NCI-H1048 (cell line): ENCODE data around the gene ALPL.
"Not testable (repeated sequence)": the region's sequence is repeated elsewhere in the genome, so short reads cannot be mapped to it uniquely, and the experiment has no call there.

ENCODE experiments used
- DNase-seq: peaks from one replicate; lab custom pipeline; 2025; lab: John Stamatoyannopoulos, UW

Gene ALPL

DNA sequence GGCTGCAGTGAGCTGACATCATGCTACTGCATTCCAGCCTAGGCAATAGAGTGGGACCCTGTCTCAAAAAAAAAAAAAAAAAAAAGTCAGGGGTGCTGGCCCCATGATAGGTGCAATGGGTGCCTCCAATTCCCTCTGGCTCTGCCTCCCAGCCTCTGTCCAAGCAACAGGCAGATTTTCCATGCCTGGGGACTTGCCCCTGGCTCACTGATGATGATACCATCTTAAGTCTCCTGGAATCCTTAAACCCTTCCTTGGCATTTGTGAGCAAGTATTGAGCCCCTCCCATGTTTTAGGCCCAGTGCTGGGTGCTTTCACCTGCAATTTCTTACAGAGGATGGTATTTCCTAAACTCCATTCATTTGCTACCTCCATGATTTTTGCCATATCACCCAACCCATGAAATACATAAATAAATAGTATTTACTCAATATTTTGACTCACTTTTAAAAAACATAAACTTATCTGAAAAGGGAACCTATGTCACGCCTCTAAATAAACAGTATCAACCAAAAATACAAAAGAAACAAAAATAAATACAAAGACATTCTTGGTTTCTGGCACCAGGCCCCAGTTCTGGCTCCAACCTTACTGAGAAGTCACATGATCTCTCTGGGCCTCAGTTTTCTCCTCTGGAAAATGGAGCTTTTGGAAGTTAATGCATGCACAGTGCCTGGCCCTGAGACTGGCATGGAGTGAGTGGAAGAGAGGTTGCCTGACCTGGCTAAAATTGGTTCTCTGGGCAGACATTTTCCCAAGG, 1.5 kb upstream of the ALPL start:
- DNase-seq = no peak

DNA sequence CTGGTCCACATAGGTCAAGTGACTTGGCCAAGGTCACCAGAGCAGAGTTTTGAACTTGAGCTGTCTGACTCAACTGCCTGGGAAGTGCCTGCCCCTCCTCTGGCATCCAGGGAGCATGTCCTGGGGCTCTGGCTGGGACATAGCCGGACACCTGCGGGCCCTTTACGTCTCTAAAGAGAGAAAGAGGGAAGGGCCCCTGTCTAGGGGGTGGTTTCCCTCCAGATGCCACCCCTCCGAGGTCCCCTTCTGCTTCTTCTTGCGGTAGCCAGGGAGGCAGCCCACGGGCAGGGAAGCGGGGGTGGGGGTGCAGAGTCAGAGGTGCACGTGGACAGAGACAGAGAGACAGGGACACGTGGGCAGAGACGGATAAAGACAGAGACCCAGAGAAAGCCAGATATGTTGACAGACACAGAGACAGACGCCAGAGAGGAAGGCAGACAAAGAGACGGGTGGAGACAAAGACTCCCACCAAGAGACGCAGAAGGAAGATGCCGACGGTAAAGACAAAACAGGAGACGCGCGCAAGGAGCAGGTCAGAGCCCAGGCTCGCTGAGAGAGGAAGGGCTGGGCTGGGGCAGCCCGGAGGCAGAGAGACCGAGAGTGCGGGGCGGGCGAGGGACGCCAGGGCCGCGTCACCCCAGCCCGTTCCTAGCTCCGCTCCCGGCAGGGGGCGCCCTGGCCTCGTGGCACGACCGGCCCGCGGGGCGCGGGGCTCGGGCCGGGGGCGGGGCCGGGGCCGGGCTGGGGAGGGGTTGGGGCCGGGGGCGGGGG, 458 bp upstream of the ALPL start:
- DNase-seq = no peak

DNA sequence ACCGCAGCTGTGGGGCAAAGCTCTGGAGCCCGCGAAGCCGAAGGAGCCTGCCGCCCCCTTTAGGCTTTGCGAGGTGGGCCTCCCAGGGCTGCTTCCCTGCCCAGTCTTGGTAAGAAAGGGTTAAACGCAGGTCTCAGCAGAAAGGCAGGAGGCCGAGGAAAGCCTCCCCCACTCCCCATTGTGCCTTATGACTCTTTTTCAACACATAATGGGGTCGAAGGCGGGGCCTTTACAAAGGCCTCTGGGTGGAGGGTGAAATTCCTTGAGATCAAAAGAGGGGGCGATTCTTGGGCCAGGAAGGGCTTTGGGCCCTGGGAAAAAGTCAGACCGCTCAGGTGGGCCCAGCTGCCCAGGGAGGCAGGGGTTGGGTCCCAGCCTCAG, 880 bp downstream of the ALPL start:
- DNase-seq = no peak

DNA sequence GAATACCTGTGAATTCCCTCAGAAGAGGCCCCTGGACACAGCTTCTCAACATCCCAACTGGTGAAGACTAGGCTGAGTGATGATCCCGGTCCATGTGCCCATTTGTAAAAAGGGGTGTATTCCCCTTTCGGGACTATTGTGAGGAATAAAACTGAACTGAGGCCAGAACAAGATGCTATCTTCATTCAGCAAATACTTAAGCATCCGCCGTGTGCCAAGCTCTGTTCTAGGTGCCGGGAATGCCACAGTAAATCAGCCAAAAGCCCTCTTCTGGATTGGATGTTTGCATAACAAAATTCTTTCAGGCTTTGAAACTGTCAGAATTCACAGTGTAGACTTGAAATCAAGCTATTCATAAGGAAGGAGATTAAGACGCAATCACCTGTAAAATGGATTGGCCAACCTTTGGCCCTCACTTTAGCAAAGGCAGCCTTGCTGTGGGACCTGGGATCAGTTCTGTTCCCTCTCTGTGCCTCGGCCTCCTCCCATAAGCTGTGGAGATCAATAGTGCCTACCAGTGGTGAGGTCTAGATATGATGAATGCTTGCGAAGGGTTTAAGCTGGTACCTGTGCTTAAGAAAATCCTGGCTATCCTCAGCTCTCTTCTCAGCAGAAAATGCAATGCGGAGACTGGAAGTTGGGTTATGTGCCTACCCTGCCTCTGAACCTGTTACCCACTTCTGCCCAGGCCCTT, 1.8 kb downstream of the ALPL start:
- no peak for DNase-seq

DNA sequence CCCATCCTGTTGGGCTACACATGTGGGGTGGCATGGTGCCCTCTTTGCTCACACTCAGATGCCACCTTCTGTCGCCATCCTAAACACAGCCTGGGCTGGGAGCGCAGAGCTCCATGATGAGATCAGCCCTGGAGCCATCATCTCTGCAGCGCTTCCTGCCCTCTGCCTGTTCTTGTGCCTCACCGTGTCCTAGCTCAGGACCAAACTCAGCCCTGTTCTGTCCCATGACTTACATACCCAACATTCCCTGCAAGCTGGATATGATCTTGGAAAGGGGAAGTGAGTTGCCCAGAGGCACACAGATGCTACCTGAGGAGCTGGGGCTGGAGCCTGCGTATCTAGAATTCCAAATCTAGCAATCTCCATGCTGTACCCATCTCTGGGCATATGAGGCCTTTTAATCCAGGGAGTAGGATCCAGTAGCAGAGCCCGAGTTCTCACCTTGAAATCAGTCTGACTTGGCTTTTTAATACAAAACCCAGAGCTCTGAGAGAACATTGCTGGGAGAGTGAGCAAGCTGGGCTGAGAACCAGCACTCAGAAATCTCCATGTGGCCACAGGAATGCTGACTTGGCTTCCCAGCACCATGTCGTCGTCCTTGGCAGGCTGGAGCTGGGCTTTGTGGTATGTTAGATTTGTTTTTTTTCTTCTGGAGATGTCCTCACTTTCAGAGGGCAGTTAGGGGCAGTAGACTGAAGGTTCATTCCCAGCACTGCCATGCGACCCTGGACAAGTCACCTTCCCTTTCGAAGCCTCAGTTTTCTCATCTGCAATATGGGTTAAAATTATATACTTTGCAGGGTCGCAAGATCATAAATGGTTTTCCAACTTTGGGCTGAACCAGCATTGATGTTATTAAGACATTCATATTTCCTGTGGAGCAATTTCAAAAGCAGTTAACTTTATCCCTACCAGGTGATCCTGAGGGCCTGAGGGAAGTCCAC, 2.6 kb downstream of the ALPL start:
- DNase-seq = no peak

DNA sequence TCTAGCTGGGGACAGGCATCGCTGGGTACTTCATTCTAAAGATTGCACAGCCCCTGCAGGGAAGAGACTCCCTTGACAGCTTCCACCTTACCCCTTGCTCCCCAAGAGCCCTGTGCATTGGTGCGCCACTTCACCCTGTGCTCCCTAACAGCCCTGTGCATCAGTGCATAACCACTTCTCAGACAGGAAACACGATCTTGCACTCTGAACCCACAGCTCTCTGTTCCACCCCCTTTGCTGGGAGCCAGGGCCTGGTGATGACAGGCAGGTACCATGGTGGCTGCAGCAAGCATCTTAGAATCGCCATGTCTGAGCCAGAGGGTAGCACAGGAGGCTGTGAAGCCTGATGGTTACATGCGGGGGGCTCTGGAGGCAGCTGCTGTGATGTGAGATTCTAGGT, 5.0 kb downstream of the ALPL start:
- DNase-seq = no peak

DNA sequence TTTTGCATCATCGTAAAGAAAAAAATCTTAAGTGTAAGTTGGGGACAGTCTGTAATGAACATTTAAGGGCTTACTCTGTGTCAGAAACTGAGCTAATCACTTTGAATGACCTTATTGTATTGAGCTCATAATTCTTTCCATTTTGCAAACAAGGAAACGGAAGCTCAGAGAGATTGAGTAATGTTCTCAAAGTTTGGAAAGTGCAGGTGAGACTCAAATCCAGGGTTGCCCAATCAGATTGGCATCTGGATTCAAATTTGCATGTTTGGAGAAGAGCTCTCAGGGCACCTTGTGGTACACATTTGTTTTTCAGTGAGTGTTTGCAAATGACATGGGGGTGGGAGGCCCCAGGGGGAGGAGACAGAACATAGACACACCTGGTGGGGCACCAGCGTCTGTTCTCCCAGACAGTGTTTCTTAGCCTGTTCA, 8.0 kb downstream of the ALPL start:
- no peak for DNase-seq

DNA sequence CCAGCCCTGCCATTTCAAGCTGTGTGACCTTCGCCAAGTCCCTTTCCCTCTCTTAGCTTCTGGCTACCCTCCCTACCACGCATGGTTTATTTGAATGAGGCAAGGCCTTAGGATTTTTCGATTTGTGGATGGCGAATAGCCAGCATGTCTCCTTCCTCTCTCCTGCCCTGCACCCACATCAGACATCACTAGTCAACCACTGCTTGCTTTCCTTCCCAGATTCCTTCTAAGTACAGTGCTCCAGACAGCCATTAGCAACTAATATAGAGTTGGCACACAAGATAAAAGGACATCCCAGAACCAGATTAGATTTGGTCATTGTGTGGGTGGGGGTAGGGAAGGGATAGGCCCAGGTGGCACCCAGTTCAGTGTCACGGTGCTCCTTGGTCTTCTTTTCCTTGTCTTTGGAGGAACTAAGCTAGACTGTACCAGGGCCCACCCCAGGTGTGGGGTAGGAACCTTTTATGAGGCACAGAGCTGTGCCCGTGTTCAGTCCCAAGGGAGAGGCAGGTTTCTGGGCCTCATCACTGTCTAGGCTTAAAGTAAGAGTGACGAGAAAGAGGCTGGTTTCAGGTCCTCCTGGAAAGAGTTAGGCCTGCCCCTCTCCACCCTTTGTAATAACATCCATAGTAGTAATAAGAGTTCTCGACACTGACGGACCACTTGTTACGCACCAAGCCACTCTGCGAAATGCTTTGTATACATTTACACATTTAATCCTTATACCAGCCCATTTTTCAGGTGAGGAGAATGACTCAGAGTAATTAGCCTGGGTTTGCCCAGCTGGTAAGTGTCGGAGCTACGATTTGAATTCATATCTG, 8.6 kb downstream of the ALPL start:
- DNase-seq = no peak

DNA sequence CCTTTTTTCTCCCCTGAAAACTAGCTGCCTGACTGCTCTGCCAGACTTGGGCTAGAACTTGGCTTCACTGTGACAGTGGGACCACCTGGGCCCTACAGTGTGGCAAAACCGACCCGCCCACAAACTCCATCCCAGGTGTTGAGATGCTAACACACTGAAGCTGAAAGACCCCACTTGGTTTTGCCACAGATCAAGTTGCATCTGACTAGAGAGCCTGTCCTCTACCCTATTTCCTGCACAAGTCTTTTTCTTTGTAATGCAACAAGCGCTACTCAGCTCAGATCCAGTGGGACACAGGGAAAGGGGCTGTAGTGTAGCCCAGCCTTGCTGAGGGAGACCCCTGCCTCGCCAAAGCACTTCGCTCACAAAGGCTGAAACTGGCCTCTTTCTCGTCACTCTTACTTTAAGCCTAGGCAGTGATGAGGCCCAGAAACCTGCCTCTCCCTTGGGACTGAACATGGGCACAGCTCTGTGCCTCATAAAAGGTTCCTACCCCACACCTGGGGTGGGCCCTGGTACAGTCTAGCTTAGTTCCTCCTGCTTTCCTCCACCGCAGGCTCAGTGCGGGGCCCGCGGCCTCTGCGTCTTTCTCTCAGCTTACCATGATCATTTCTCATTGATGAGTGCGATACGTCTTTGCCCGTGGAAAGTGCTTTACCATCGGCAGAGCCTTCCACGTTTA, 9.7 kb downstream of the ALPL start:
- no peak for DNase-seq

DNA sequence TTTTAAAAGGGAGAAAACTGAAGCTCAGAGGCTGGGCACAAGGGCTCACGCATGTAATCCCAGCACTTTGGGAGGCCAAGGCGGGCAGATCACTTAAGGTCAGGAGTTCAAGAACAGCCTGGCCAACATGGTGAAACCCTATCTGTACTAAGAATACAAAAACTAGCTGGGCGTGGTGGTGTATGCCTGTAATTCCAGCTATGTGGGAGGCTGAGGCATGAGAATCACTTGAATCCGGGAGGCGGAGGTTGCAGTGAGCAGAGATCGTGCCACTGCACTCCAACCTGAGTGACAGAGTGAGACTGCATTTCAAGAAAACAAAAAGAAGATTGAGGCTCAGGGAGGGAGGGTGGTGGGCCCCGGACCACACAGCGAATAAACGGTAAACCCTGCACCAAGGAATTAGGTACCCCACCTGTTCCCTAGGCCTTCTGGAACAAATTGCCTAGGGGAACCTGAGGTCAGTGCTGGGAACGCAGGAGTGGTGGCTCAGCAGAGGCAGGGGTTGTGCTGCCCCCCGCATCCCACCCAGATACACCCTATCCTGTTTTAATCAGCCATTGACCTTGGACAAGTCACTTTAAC, 10.4 kb downstream of the ALPL start:
- not testable (repeated sequence) for DNase-seq

DNA sequence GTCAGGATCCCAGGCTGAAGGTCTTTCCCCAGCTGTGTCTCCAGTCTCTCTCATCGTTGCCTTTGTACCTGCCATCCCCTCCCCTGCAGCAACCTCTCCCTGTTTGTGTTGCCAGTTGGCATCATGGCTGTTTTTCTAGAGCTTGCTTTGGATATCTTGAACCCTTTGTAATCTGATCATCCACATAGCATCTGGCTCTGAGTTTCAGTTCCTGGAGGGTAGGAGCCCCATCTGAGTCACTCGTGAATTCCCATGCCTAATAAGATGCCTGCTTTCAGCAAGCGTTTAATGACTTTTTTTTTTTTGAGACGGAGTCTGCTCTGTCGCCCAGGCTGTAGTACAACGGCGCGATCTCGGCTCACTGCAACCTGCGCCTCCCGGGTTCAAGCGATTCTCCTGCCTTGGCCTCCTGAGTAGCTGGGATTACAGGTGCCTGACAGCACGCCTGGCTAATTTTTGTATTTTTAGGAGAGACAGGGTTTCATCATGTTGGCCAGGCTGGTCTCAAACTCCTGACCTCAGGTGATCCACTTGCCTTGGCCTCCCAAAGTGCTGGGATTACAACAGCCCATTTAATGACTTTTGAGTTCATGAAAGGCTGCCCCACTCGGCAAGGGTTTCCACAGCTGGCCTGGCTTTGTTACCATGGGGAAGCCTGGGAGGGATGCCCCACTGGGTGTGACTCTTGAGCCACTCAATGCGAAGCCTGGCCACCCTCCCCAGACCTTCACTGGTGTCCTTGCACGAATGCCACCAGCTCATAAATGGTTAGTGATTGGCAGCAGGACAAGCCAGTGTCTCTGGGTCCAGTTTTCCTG, 11.9 kb downstream of the ALPL start:
- DNase-seq = no peak

DNA sequence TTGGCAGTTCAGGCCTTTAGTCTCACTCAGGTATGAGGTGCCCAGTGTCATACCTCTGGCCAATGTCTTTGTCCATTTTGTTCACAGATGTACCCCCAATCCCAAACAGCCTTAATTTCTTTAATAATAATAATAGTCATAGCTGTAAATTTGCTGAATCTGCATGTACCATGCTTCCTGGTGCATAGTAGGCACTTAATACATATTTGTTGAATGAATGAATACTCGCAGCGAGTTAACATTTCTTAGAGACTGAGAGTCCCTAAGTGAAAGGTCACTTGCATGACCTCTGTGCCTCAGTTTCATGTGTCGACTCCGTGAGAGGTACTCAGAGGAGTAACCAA, 12.5 kb downstream of the ALPL start:
- no peak for DNase-seq

DNA sequence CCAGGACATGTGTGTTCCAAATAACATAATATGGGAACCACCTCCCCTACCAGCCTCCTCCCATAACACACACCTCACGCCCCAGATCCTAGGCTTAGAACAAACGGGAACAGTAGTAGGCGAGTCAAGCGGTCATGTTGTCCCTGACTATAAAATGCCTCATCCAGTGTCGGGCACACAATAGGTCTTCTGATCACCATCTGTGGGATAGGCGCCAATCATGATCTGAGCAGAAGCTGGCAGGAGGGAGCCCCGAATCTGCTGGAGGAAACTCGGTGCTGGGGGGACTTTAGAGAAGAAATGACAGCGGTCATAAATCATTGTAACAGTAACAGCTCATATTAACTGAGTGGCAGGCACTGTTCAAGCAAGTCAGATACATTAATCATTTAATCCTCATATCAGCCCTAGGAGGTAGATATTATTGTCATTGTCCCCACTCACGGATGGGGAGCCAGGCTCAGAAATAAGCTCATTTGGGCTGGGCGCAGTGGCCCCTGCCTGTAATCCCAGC, 13.4 kb downstream of the ALPL start:
- no peak for DNase-seq

DNA sequence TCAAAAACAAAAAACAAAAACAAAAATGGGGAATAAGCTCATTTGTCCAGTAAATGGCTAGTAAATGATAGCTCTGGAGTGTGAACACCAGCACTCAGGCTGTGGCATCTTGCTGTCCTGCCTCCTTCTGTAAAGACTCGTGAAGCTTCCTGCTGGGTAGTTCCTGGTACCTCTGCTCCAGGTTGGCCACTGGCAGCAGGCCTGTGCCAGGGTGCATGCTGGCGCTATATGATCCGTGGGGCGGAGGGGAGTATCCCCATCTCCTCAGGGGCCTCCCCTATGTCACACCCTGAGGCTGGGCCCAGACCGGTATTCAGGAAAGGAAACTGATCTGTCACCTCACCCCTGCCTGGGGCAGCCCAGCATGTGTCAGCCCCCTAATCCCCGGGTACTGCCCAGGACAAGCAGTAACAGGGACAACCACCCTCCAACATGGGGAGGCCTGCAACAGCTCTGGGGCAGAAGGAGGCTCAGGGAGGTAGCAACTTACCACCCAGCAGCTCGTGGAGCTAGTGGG, 14.1 kb downstream of the ALPL start:
- DNase-seq = no peak

DNA sequence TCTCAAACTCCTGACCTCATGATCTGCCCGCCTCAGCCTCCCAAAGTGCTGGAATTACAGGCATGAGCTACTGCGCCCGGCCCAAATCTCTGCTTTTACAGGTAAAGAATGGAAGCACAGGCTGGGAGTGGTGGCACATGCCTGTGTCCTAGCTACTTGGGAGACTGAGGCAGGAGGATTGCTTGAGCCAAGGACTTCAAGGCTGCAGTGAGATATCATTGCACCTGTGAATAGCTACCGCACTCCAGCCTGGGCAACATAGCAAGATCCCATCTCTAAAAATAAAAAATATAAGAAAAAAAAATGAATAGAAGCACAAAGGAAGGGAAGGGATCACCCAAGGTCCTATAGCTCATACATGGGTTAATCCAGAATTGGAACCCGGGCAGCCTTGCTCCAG, 15.0 kb downstream of the ALPL start:
- no peak for DNase-seq

DNA sequence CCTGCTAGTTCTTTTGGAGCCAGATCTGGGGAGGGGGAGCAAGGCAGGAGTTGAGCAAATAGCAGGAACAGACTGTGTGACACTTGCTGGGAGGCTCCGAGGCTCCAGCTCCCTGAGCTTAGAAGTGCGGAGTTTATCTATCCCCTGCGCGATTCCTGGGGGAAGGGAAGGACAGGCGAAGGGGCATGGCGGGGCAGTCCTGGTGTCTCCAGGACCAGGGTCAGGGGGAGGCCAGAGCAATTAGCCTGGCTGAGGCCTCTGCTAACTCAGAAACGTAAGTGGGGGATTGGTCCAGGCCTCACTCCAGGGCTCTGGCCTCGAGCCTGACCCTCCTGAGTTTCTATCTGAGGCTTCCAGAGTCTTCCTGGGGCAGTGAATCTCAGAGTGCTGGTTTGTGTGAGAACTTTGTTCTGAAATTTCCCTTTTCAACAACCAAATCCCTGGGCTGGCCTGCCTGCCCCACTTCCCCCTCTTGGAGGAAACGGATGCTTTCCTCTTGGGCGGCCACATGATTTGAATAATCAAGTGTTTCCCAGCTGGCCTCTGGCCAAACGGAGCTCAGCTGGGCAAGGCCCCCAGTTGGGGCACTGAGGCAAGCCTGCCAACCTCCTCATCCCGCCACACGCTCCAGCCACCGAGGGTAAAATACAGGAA, 15.6 kb downstream of the ALPL start:
- no peak for DNase-seq

DNA sequence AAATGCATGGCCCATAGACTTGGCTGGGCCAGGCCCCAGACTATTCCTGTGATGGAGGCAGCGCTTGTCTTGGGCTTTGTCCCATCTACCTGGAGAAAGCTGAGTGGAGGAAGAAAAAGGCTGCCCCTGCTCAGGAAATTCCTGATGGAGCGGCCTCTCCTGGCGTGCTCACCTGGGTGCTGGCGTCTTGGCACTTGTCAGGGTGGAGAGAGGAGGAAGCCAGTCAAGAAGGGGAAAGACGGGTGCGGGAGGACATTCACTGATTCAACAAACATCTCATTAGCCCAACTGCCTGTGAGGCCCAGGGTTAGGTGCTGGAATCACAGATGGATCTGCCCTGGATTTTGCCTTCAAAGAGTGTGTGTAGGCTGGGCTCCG, 16.1 kb downstream of the ALPL start:
- DNase-seq = no peak

DNA sequence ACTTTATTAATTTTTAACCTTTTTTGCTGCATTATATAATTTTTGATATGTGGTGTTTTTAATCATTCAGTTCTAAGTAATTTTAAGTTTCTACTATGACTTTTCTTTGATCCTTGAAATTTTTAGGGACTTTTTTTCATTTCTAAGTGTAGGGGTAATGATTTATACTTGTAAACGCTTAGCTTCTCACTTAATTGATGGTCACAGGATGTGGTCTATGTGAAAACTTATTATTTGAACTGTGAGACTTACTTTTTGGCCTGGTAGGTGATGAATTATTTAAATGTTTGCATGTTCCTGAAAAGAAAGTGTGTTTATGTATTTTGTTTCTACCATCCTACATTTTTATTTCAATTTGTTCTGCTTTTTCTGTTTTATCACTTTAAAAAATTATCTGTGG, 17.2 kb downstream of the ALPL start:
- no peak for DNase-seq
